Measurements from ENCODE around the gene EYS.
"Not testable (repeated sequence)": the region's sequence is repeated elsewhere in the genome, so short reads cannot be mapped to it uniquely, and the experiment has no call there.

The EYS gene

DNA sequence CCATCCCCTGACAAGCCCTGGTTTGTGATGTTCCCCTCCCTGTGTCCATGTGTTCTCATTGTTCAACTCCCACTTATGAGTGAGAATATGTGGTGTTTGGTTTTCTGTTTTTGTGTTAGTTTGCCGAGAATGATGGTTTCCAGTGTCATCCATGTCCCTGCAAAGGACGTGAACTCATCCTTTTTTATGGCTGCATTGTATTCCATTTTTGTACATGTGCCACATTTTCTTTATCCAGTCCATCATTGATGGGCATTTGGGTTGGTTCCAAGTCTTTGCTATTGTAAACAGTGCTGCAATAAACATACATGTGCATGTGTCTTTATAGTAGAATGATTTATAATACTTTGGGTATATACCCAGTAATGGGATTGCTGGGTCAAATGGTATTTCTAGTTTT, 1468.1 kb downstream of the EYS start:
- not testable (repeated sequence) for DNase-seq (ENCODE audit: low read depth in 2 of 2)

GRCh38 chr6:64238071-64238470, 1469.0 kb downstream of the EYS start:
- DNase-seq (ENCODE audit: low read depth in 2 of 2): no peak

DNA sequence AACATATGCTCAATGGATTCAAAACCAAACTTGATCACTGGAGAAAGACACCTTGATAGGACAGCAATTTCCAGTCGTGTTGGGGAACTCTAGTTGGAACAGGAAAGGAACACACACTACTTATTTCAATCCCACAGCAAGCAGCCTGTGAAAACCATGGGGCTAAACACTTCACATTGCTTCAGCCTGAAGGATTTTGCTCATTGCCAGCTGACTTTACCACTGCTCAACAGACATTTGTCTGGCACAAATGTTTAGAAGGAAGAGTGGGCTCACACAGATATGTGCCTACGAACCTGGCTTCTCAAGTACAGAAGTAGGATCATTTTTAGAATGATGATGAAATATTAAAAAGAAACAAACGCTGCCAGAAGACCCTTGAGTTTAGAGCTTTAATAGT, 1473.3 kb downstream of the EYS start:
- DNase-seq (ENCODE audit: low read depth in 2 of 2): no peak

DNA sequence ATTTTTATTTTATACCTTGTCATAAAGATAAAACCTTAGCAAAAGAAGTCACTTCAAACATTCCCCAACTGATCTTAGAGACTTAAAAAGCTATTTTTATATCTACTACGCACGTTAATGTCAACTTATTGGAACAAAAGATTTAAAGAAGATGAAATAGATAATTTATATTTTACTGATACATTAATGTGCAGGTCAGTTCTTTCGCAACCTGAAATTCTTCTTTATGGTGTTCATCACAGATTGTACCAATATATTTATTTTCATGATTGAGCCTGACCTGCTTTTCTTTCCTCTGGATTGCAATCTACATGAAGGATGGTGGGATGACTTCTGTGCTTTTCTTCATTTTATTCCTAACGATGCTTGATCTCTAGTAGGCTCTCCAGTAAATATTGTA, 1475.1 kb downstream of the EYS start:
- DNase-seq (ENCODE audit: low read depth in 2 of 2): no peak

GRCh38 chr6:64230530-64230929, 1476.5 kb downstream of the EYS start:
- no peak for DNase-seq (ENCODE audit: low read depth in 2 of 2)

- no peak for DNase-seq (ENCODE audit: low read depth in 2 of 2)
These were observed 1479.2 kb downstream of the EYS start for GRCh38 chr6:64227863-64228262.

DNA sequence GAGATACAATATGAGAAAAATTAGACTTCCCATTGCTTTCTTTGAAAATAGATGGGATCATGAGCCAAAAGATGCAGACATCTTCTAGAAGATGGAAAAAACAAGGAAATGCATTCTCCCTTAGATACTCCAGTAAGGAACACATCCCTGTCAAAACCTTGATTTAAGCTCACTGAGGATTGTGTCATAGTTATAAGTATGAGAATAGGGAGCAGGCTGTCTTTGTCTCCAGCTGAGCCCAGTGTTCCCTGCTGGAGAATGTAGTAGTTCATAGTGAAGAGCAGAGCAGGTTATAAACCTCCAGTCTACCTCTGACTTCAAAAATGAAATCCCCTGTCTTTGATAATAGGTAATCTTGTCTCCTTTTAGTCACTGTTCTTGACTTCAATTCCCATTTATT, 1481.5 kb downstream of the EYS start:
- no peak for DNase-seq (ENCODE audit: low read depth in 2 of 2)

GRCh38 chr6:64224819-64225218, 1482.2 kb downstream of the EYS start:
- no peak for DNase-seq (ENCODE audit: low read depth in 2 of 2)

GRCh38 chr6:64221776-64222175, 1485.2 kb downstream of the EYS start:
- no peak for DNase-seq (ENCODE audit: low read depth in 2 of 2)

DNA sequence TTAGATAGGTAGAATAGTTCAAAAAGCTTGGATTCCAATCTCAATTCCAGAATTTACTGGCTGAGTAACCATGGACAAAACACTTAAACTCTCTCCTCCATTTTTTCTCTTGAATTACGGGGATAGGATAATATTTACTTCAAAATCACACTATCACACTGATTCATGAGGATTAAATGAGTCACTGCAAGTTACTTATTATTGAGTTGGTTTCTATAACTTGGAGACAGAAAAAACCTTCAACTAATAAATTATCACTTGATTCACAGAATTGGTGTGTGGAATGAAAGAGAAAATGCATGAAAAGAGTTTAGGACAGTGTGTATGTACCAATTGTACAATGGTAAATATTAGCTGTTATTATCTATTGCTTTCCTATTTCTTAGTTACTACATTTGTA, 1486.2 kb downstream of the EYS start:
- no peak for DNase-seq (ENCODE audit: low read depth in 2 of 2)

DNA sequence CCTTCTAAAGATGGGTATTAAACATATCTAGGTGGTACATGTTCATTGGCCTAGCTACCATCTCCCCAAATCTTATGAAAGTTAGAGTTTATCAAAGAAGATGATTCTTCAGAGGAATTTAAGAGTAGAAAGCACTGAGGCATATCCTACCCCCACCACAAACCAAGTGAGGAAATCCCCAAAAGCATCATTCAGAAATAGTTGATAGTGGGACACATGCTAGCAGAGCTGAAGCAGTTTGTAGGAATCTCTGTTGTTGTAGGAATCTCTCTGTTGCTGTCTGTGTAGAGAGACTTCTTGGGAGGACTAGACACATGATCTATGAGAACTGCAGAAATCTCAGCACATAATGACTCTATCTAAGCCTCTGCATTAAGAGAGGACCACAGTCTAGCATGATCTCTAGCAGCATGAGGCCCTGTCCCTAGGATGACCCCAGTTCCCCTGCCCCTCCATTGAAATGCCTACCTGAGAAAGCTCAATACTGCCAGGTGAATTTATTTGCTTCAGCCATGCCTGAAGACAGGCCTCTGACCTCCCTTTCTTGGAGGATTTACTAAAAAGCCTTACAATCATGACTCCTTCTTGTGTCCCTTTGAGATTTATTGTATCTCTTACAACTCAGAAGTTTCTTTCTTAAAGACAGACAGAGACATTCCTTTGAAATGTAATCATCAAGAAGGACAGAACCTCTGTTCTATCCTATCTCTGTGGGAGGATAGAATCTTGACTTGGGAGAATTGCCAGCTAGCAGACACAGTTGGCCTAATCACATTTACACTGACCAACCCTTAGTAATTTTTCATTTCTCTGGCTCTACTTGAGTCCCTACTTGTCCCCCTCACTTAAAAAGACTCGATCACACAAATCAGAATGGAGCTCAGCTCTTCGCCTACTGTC, 1489.1 kb downstream of the EYS start:
- DNase-seq (ENCODE audit: low read depth in 2 of 2): no peak

DNA sequence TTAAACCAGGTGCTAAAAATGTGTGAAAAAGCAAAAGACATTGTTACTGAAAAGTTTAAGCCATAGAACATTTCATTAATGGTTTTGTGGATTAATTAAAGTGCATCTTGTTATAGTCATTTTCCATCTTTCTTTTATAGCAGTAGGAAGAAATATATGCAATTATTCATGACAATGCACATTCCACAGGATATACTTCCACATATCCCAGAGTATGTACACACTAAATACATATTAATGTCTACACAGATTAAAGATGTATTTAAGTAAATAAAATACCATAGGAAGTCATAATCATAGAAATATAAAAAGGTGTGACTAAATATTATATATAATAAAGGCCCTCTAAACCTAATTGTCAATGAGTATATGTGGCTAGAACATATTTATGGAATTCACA, 1492.7 kb downstream of the EYS start:
- DNase-seq (ENCODE audit: low read depth in 2 of 2): no peak

DNA sequence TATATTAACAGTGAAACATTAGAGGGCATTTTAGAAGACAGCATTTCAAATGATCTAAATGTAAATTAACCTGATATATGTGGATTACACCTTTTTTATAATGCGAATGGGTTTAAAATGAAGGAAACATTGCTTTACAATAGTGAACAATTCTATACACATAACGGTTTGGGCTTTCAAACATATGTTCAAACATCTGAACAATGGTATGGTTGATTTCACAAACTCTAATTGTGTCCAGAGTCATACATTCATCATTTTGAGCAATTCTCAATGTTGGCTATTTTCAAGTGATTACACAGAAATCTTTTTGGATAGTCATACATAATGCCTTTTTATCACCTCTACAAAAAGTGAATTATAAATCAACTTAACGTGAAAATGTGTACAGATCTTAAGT, 1493.3 kb downstream of the EYS start:
- DNase-seq (ENCODE audit: low read depth in 2 of 2): no peak

DNA sequence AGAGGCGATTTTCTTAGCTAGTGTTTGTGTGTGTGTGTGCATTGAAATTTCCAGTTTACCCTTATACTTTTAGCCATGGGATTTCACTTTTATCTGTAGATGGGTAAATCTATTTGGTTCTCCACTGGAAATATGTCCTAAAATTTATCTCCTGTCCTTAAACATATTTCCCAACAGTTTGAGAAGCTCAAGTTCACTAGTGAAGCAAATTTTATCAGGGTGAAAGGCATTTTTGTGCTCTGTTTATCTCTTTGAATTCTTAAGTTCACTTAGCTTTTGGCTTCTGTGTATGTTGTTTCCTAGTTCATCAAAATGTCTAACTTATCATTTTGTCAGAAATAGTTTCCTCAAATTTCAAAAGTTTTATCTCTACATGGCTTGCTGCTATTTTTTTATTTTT, 1509.8 kb downstream of the EYS start:
- no peak for DNase-seq (ENCODE audit: low read depth in 2 of 2)

GRCh38 chr6:64186592-64186991, 1520.4 kb downstream of the EYS start:
- DNase-seq (ENCODE audit: low read depth in 2 of 2): no peak

GRCh38 chr6:64185621-64186020, 1521.4 kb downstream of the EYS start:
- no peak for DNase-seq (ENCODE audit: low read depth in 2 of 2)

DNA sequence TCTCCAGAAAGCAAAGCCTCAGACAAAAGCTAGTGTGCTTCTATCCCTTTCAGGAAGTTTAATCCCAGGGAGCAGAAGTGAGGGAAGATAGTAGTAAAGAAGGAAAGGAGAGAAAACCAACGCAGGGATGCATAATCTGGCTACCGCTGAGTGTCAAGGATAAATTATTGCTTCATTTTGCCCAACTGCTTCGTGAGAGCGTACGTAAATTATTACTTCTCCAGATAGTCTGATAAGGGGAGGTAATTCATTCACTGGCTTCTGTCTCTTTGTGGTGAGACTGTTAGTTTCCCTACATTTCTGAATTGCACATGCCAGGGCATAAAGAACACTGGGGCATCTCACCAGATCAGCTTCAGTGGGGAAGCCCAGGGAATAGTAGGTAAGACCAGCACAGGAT, 1531.7 kb downstream of the EYS start:
- no peak for DNase-seq (ENCODE audit: low read depth in 2 of 2)

DNA sequence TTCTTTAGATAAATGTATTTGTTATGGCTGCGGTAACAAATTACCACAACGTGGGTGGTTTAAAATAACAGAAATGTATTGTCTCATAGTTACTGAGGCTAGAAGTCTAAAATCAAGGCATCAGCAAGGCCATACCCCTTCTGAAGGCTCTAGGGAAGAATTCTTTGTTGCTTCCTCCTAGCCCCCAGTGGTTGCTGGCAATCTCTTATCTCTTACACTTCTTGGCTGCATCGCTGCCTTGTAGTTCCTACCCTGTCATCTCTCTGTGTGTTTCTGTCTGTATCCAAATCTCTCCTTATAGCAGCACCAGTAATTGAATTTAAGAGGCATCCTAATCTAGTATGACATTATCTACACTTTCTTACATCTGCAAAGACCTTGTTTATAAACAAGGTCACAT, 1536.7 kb downstream of the EYS start:
- DNase-seq (ENCODE audit: low read depth in 2 of 2): no peak

DNA sequence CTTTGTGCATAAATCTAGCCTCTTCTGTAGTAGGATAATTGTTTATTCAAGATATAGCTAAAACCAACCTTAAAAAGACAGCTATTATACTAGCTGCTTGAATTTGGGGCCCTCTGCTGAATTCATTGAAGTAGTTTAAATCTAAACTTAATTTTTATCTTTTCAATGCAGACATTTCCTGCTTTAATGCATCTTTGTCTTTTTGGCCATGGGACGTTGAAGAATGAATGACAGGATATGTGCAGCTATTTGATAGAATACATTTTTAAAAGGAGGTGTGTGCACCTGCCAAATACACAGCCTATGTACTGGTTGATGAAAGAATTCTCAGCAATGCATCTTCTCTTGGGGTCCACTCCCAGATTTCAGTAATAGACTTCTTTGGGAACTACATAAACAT, 1546.5 kb downstream of the EYS start:
- DNase-seq (ENCODE audit: low read depth in 2 of 2): no peak

- no peak for DNase-seq (ENCODE audit: low read depth in 2 of 2)
These were observed 1552.0 kb downstream of the EYS start for GRCh38 chr6:64155063-64155462.

GRCh38 chr6:64146876-64147275, 1560.2 kb downstream of the EYS start:
- DNase-seq (ENCODE audit: low read depth in 2 of 2): no peak

DNA sequence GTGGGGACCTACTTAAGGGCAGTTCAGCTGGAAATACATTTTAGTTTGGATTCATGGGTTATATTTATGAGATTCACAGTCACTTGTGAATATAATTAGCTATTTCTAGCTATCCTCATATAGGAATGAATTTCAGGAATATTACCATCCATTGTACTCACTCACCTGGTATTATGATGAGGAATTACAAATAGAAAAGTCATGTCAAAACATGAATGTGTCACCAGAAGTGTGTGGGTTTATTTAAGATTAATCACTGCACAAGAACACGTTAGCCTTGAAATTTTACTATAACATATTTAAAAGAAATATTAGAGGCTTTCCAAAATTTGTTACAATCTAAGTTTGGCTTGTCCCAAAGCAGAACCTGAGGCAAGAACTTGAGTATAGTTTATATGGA, 1560.9 kb downstream of the EYS start:
- DNase-seq (ENCODE audit: low read depth in 2 of 2): no peak

GRCh38 chr6:64145658-64146057, 1561.4 kb downstream of the EYS start:
- DNase-seq (ENCODE audit: low read depth in 2 of 2): no peak

DNA sequence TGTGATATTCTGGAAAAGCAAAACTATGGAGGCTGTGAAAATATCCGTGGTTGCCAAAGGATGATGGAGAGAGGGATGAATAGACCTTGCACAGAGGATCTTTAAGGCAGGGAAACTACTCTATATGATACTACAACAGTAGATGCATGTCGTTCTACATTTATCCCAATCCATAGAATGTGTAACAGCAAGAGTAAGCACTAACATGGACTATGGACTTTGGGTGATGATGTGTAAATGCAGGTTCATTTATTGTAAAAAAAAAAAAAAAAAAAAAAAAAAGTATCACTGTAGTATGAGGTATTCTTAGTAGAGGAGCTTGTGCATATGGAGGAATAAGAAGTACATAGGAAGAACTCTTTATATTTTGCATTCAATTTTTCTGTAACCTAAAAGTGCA, 1563.9 kb downstream of the EYS start:
- DNase-seq (ENCODE audit: low read depth in 2 of 2): no peak
